ENCODE results near the gene PPM1G.

- no peak for TF ChIP-seq POLR2AphosphoS5 (IDR thresholded peaks at IDR 0.05; ENCODE audit: borderline replicate concordance, low read depth, low read length)
- TF ChIP-seq EZH2 (IDR thresholded peaks at IDR 0.05) = no peak
Observed at GRCh38 chr2:27408601-27409320, 630 bp downstream of the PPM1G start.

All from SK-N-MC (cell line).